Neural cell (in vitro differentiated cells): ENCODE results near the gene NHS. TPM values are rescaled to one million over a fixed set of nuclear protein-coding genes. Genes with fewer than 3 reads are reported as not detected.

ENCODE experiments used
- H2AFZ ChIP-seq: fragments of 200-600, 300-800 bp; sonication (generic), shearing (Covaris generic); 2 replicates; pipeline ENCODE4 v1.6.0; 2014; ENCODE audit warnings: low read depth, mild to moderate bottlenecking, antibody characterized with exemption, low read length, moderate library complexity
- H3F3A ChIP-seq: fragments of 200-600 bp; shearing (Covaris generic); 2 replicates; pipeline ENCODE4 v1.6.1; 2016; ENCODE audit warnings: mild to moderate bottlenecking, moderate library complexity, mixed read lengths, antibody characterized with exemption, low read length; ENCODE audit not compliant: insufficient read depth, poor library complexity, severe bottlenecking
- H3K27ac ChIP-seq: fragments of 200-600, 300-800 bp; sonication (generic), shearing (Covaris generic); 2 replicates; pipeline ENCODE4 v1.5.1; 2014; ENCODE audit warnings: mild to moderate bottlenecking, low read length, moderate library complexity
- H3K27me3 ChIP-seq: fragments of 300-800, 200-600 bp; sonication (generic), shearing (Covaris generic); 2 replicates; pipeline ENCODE4 v1.6.0; 2014; ENCODE audit warnings: mild to moderate bottlenecking, low read depth, low read length, moderate library complexity; ENCODE audit not compliant: insufficient read depth
- H3K36me3 ChIP-seq: fragments of 300-800, 200-600 bp; sonication (generic), shearing (Covaris generic); 2 replicates; pipeline ENCODE4 v1.5.1; 2014; ENCODE audit warnings: mild to moderate bottlenecking, antibody characterized with exemption, low read length, moderate library complexity; ENCODE audit not compliant: insufficient read depth
- H3K4me2 ChIP-seq: fragments of 300-800, 200-600 bp; sonication (generic), shearing (Covaris generic); 2 replicates; pipeline ENCODE4 v1.6.0; 2014; ENCODE audit warnings: mild to moderate bottlenecking, low read length
- H3K4me3 ChIP-seq: fragments of 300-800, 200-600 bp; sonication (generic), shearing (Covaris generic); 2 replicates; pipeline ENCODE4 v1.5.1; 2014; ENCODE audit warnings: mild to moderate bottlenecking, low read length, moderate library complexity
- H3K79me2 ChIP-seq: fragments of 200-600 bp; shearing (Covaris generic); replicated peaks from 2 replicates; pipeline ENCODE4 v1.6.0; 2014; ENCODE audit warnings: mild to moderate bottlenecking, low read length, moderate library complexity; ENCODE audit not compliant: insufficient read depth
- H3K9ac ChIP-seq: fragments of 300-800, 200-600 bp; sonication (generic), shearing (Covaris generic); 2 replicates; pipeline ENCODE4 v1.6.1; 2016; ENCODE audit warnings: mild to moderate bottlenecking, low read length, mixed read lengths
- H3K9me2 ChIP-seq: fragments of 200-600 bp; shearing (Covaris generic); 2 replicates; pipeline ENCODE4 v1.6.1; 2016; ENCODE audit warnings: mild to moderate bottlenecking, low read length, mixed read lengths; ENCODE audit not compliant: insufficient read depth
- H3K9me3 ChIP-seq: fragments of 200-600, 300-800 bp; sonication (generic), shearing (Covaris generic); 2 replicates; pipeline ENCODE4 v1.6.1; 2016; ENCODE audit warnings: mild to moderate bottlenecking, mixed run types, low read length, moderate library complexity, mixed read lengths
- H4K20me1 ChIP-seq: fragments of 200-600 bp; shearing (Covaris generic); 2 replicates; pipeline ENCODE4 v1.6.1; 2016; ENCODE audit warnings: mild to moderate bottlenecking, mixed run types; ENCODE audit not compliant: insufficient read depth
- EP300 ChIP-seq: fragments of 450-650 bp; conservative IDR thresholded peaks from 2 replicates; pipeline ENCODE4 v1.6.1; 2014; ENCODE audit warnings: antibody characterized with exemption, mild to moderate bottlenecking, moderate library complexity; ENCODE audit not compliant: poor library complexity, severe bottlenecking
- EZH2 ChIP-seq: fragments of 200-600, 300-800 bp; shearing (Covaris generic), sonication (generic); IDR thresholded peaks from 2 replicates; pipeline ENCODE4 v1.6.1; 2014; ENCODE audit warnings: antibody characterized with exemption, low read length, borderline replicate concordance, mild to moderate bottlenecking; ENCODE audit not compliant: insufficient read depth, poor library complexity, severe bottlenecking
- MXI1 ChIP-seq: fragments of 450-650 bp; conservative IDR thresholded peaks from 2 replicates; pipeline ENCODE4 v1.6.1; 2014; ENCODE audit warnings: antibody characterized with exemption, mild to moderate bottlenecking; ENCODE audit not compliant: poor library complexity, severe bottlenecking
- POLR2AphosphoS5 ChIP-seq: IDR thresholded peaks from 2 replicates; pipeline ENCODE4 v1.6.1; 2012
- RAD21 ChIP-seq: fragments of 450-650 bp; conservative IDR thresholded peaks from 2 replicates; pipeline ENCODE4 v1.6.1; 2014; ENCODE audit warnings: antibody characterized with exemption, mild to moderate bottlenecking, moderate library complexity
- REST ChIP-seq: IDR thresholded peaks from 2 replicates; pipeline ENCODE4 v1.6.1; 2012; ENCODE audit warnings: borderline replicate concordance
- SMC3 ChIP-seq: fragments of 450-650 bp; conservative IDR thresholded peaks from 2 replicates; pipeline ENCODE4 v1.6.1; 2014; ENCODE audit warnings: antibody characterized with exemption, mild to moderate bottlenecking, moderate library complexity; ENCODE audit not compliant: poor library complexity
- TAF1 ChIP-seq: IDR thresholded peaks from 2 replicates; pipeline ENCODE4 v1.6.1; 2012; ENCODE audit warnings: low read depth
- polyA plus RNA-seq: library from polyadenylated mRNA; depleted of rRNA; stranded (reverse); fragments of >200 nt; gene quantifications from 2 replicates; pipeline ENCODE4 v1.2.3, GENCODE V29; 2014
- TF ChIP-seq, protein P1 (sequence below): fragments of 450-650 bp; IDR thresholded peaks from 2 replicates; pipeline ENCODE4 v1.5.1; 2014; ENCODE audit warnings: antibody characterized with exemption, mild to moderate bottlenecking, moderate library complexity; ENCODE audit not compliant: poor library complexity, severe bottlenecking

NHS gene
- polyA plus RNA-seq, 1 donor from 2014 or later = 1.9 TPM

DNA sequence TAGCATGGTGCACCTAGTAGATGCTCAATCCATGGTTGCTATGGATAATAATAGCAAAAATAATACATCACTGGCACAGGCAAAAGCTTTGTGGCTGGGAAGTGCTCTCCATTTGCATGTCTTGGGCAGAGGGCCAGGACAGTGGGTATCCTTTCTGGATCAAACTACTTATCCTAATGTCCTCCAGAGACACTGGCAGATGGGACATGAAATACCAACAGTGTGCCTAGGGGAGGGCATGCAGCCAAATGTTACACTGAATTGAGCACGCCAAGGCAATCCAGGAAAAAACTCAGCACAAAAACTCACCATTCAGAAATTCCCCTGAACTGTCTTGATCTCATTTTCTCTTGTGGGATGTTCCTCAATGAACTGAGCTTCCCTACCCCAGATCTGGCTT is 263.7 kb downstream of the NHS start:
- H3K9ac ChIP-seq = no peak overlapping the region
- no peak overlapping the region for H3K4me2 ChIP-seq
- no peaks in the 10 kb centered on the region for H3K27me3 ChIP-seq
- H3K4me3 ChIP-seq = no peak overlapping the region
- no peak overlapping the region for H2AFZ ChIP-seq
- no peak overlapping the region for H3K27ac ChIP-seq
- no peaks in the 10 kb centered on the region for H3K9me2 ChIP-seq
- no peaks in the 10 kb centered on the region for H3K36me3 ChIP-seq
- TF ChIP-seq TAF1 (no peak), MXI1 (no peak)
- H3F3A ChIP-seq = no peaks in the 10 kb centered on the region
- no peaks in the 10 kb centered on the region for H3K9me3 ChIP-seq
- H3K79me2 ChIP-seq = no peaks in the 10 kb centered on the region
- no peaks in the 10 kb centered on the region for H4K20me1 ChIP-seq

- Histone ChIP-seq H3K36me3 (no peaks in the 10 kb centered on the region), H3F3A (no peaks in the 10 kb centered on the region), H3K9ac (no peak overlapping the region), H3K4me3 (no peak overlapping the region), H2AFZ (no peak overlapping the region), H3K79me2 (no peaks in the 10 kb centered on the region), H3K9me3 (no peaks in the 10 kb centered on the region), H3K27ac (no peak overlapping the region), H3K9me2 (no peaks in the 10 kb centered on the region), H3K4me2 (no peak overlapping the region), H4K20me1 (no peaks in the 10 kb centered on the region), H3K27me3 (no peaks in the 10 kb centered on the region)
- TF ChIP-seq REST (no peak), EP300 (no peak), EZH2 (no peak), SMC3 (no peak), MXI1 (no peak), TAF1 (no peak), POLR2AphosphoS5 (no peak), RAD21 (no peak)
- TF ChIP-seq, protein P1, sequence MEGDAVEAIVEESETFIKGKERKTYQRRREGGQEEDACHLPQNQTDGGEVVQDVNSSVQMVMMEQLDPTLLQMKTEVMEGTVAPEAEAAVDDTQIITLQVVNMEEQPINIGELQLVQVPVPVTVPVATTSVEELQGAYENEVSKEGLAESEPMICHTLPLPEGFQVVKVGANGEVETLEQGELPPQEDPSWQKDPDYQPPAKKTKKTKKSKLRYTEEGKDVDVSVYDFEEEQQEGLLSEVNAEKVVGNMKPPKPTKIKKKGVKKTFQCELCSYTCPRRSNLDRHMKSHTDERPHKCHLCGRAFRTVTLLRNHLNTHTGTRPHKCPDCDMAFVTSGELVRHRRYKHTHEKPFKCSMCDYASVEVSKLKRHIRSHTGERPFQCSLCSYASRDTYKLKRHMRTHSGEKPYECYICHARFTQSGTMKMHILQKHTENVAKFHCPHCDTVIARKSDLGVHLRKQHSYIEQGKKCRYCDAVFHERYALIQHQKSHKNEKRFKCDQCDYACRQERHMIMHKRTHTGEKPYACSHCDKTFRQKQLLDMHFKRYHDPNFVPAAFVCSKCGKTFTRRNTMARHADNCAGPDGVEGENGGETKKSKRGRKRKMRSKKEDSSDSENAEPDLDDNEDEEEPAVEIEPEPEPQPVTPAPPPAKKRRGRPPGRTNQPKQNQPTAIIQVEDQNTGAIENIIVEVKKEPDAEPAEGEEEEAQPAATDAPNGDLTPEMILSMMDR = no peak
These were observed 267.9 kb downstream of the NHS start for GRCh38 chrX:17642891-17643290.

- no peak overlapping the region for H3K4me3 ChIP-seq
- no peaks in the 10 kb centered on the region for H4K20me1 ChIP-seq
- no peaks in the 10 kb centered on the region for H3K9me3 ChIP-seq
- H3F3A ChIP-seq = no peaks in the 10 kb centered on the region
- no peaks in the 10 kb centered on the region for H3K36me3 ChIP-seq
- no peak overlapping the region for H3K9ac ChIP-seq
- no peaks in the 10 kb centered on the region for H3K79me2 ChIP-seq
- H2AFZ ChIP-seq = no peak overlapping the region
- H3K4me2 ChIP-seq = no peak overlapping the region
- TF ChIP-seq MXI1 (no peak), RAD21 (no peak), EZH2 (no peak), POLR2AphosphoS5 (no peak), REST (no peak), TAF1 (no peak), EP300 (no peak), SMC3 (no peak)
- TF ChIP-seq, protein P1 = no peak
- H3K27ac ChIP-seq = no peak overlapping the region
- no peaks in the 10 kb centered on the region for H3K9me2 ChIP-seq
- H3K27me3 ChIP-seq = no peaks in the 10 kb centered on the region
These were observed 268.5 kb downstream of the NHS start for GRCh38 chrX:17643528-17643927.
